DOHH2 (cell line): ENCODE measurements around the gene TNFRSF25.
"Not testable (repeated sequence)": the region's sequence is repeated elsewhere in the genome, so short reads cannot be mapped to it uniquely, and the experiment has no call there.

ENCODE experiments used
- H3F3A ChIP-seq: fragments of 200-600 bp; sonication (generic), shearing (Covaris generic); 2 replicates; pipeline ENCODE4 v1.6.0; 2016; ENCODE audit warnings: antibody characterized with exemption, mild to moderate bottlenecking; ENCODE audit not compliant: control insufficient read depth, insufficient read depth
- H3K27ac ChIP-seq: fragments of 200-600 bp; sonication (generic); 2 replicates; pipeline ENCODE4 v1.5.1; 2014; ENCODE audit warnings: low read depth, mild to moderate bottlenecking, low read length, moderate library complexity
- H3K27me3 ChIP-seq: fragments of 200-600 bp; sonication (generic); 2 replicates; pipeline ENCODE4 v1.6.1; 2014; ENCODE audit warnings: mild to moderate bottlenecking, low read length, mixed read lengths; ENCODE audit not compliant: control insufficient read depth
- H3K36me3 ChIP-seq: fragments of 200-600 bp; sonication (generic); 2 replicates; pipeline ENCODE4 v1.6.1; 2014; ENCODE audit warnings: mild to moderate bottlenecking, low read length, moderate library complexity, mixed read lengths; ENCODE audit not compliant: control insufficient read depth
- H3K4me1 ChIP-seq: fragments of 200-600 bp; sonication (generic); 2 replicates; pipeline ENCODE4 v1.6.1; 2014; ENCODE audit warnings: mild to moderate bottlenecking, low read length, mixed read lengths; ENCODE audit not compliant: control insufficient read depth
- H3K4me2 ChIP-seq: fragments of 200-600 bp; sonication (generic); 2 replicates; pipeline ENCODE4 v1.6.0; 2014; ENCODE audit warnings: mild to moderate bottlenecking, low read length, moderate library complexity
- H3K4me3 ChIP-seq: fragments of 200-600 bp; sonication (generic); 2 replicates; pipeline ENCODE4 v1.5.1; 2014; ENCODE audit warnings: mild to moderate bottlenecking, low read length, mixed read lengths
- H3K79me2 ChIP-seq: fragments of 200-600 bp; sonication (generic); 2 replicates; pipeline ENCODE4 v1.6.1; 2014; ENCODE audit warnings: mild to moderate bottlenecking, low read length, mixed read lengths; ENCODE audit not compliant: control insufficient read depth
- H3K9me2 ChIP-seq: fragments of 200-600 bp; sonication (generic); replicated peaks from 2 replicates; pipeline ENCODE4 v1.6.1; 2014; ENCODE audit warnings: mild to moderate bottlenecking, low read length, mixed read lengths; ENCODE audit not compliant: control insufficient read depth
- H3K9me3 ChIP-seq: fragments of 200-600 bp; sonication (generic); 2 replicates; pipeline ENCODE4 v1.6.1; 2014; ENCODE audit warnings: antibody characterized with exemption, low read length, mixed read lengths; ENCODE audit not compliant: control insufficient read depth, insufficient read depth
- H4K20me1 ChIP-seq: fragments of 200-600 bp; sonication (generic); 2 replicates; pipeline ENCODE4 v1.6.0; 2014; ENCODE audit warnings: low read depth, mild to moderate bottlenecking, antibody characterized with exemption, low read length, moderate library complexity; ENCODE audit not compliant: control insufficient read depth, insufficient read depth
- CTCF ChIP-seq: fragments of 200-600 bp; sonication (generic); IDR thresholded peaks from one replicate; pipeline ENCODE4 v1.5.1; 2014; ENCODE audit warnings: antibody characterized with exemption, mild to moderate bottlenecking, low read depth, low read length; ENCODE audit not compliant: poor library complexity, severe bottlenecking
- EZH2phosphoT487 ChIP-seq: fragments of 200-600 bp; sonication (generic); IDR thresholded peaks from 2 replicates; pipeline ENCODE4 v1.6.1; 2017; ENCODE audit warnings: borderline replicate concordance, mild to moderate bottlenecking, antibody characterized with exemption, low read length, moderate library complexity, mixed read lengths

TNFRSF25 gene

DNA sequence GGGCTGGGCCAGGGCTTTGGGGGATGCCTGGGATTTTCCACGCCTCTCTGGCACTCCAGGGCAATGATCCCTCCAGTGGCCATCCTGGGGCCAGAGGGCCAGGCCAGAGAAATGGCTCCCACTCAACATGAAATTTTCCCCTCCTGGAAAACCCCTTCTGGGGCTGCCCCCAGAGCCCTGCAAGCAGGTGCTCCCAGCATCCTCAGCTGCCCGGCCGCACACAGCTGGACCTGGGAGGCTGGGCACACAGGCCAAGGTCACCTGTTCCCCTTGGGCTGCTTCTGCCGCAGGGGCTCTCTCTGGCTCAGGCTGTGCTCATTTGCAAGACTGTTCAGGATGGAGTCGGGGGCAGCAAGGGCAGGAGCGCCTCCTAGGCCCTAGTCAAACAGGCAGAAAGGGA lies 37.5 kb downstream of the TNFRSF25 start:
- H3K36me3 ChIP-seq, H4K20me1 ChIP-seq, H3K9me2 ChIP-seq, H3K9me3 ChIP-seq, H3K4me2 ChIP-seq, H3K27ac ChIP-seq, H3F3A ChIP-seq, H3K79me2 ChIP-seq, H3K4me3 ChIP-seq, H3K4me1 ChIP-seq: not testable (repeated sequence)
- H3K27me3 ChIP-seq, result peaks cover 31% of the 10 kb centered on the region

DNA sequence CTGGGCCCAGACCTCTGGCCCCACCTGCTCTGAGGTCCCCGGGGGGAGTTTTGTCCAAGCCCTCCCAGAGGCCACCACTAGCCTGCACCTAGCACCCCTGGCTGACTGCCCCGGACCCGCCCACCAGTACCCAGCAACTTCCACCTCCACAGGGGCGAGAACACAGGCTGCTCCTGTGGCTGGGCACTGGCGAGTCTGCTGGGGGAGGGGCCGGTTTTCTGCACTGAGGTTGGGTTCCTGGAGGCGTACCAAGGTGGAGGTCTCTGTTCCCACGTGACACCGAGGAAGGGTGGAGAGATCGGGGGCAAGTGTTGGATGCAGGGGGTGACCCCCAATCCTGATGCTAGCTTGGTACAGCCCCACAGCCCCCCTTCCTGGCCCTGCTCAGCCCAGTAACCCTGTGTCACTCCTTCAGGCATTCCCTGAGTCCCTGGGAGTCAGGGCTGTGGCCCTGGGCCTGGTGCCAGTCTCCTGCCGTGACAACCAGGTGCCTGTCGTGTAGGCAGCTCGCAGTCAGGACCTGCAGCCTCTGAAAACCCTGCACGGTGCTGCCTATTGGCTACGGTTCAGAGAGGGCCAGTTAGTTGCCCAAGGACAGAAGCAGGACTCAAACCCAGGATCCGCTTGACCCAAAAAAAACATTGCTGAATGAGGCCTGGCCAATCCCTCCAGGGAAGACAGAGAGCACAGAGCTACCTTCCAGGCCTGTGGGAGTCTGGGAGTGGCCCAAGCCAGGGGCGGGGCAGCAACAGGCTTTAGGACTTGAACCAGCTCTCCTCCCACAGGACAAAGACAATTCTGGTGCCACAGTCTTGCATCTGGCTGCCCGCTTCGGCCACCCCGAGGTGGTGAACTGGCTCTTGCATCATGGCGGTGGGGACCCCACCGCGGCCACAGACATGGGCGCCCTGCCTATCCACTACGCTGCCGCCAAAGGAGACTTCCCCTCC lies 38.3 kb downstream of the TNFRSF25 start:
- H3K9me3 ChIP-seq, result no peaks in the 10 kb centered on the region
- H3K4me2 ChIP-seq, result no peak overlapping the region
- H3K4me3 ChIP-seq, result no peak overlapping the region
- H3K4me1 ChIP-seq, result no peaks in the 10 kb centered on the region
- H3K27ac ChIP-seq, result no peak overlapping the region
- peaks cover 38% of the 10 kb centered on the region for H3K27me3 ChIP-seq
- no peak for TF ChIP-seq EZH2phosphoT487
- TF ChIP-seq CTCF, result no peak
- no peaks in the 10 kb centered on the region for H3K36me3 ChIP-seq
- H3K9me2 ChIP-seq, result no peaks in the 10 kb centered on the region
- no peaks in the 10 kb centered on the region for H3F3A ChIP-seq
- H4K20me1 ChIP-seq, result no peaks in the 10 kb centered on the region
- no peaks in the 10 kb centered on the region for H3K79me2 ChIP-seq

DNA sequence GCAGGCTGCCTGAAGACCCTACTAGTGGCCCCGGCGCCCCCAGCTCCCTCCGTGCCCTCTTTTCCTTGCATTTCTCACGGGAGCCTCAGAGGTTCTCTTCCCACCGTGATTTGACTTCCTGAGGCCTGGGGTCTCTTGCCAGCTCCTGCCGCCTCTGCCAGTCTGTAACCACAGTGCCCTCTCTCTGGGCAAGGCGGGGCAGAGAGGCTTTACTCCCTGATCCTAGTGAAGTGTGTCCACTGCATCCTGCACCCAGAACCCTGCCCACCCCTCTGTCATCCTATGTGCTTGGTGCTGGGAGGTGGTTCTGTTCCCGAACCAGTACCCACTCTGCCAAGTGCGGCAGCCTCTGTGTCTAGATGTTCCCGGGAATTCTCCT lies 39.0 kb downstream of the TNFRSF25 start:
- Histone ChIP-seq H4K20me1 (no peaks in the 10 kb centered on the region), H3K27me3 (peaks cover 39% of the 10 kb centered on the region), H3K27ac (no peak overlapping the region), H3F3A (no peaks in the 10 kb centered on the region), H3K4me3 (no peak overlapping the region), H3K4me2 (no peak overlapping the region), H3K9me3 (no peaks in the 10 kb centered on the region), H3K9me2 (no peaks in the 10 kb centered on the region), H3K36me3 (no peaks in the 10 kb centered on the region), H3K4me1 (no peaks in the 10 kb centered on the region), H3K79me2 (no peaks in the 10 kb centered on the region)
- no peak for TF ChIP-seq EZH2phosphoT487
- no peak for TF ChIP-seq CTCF

DNA sequence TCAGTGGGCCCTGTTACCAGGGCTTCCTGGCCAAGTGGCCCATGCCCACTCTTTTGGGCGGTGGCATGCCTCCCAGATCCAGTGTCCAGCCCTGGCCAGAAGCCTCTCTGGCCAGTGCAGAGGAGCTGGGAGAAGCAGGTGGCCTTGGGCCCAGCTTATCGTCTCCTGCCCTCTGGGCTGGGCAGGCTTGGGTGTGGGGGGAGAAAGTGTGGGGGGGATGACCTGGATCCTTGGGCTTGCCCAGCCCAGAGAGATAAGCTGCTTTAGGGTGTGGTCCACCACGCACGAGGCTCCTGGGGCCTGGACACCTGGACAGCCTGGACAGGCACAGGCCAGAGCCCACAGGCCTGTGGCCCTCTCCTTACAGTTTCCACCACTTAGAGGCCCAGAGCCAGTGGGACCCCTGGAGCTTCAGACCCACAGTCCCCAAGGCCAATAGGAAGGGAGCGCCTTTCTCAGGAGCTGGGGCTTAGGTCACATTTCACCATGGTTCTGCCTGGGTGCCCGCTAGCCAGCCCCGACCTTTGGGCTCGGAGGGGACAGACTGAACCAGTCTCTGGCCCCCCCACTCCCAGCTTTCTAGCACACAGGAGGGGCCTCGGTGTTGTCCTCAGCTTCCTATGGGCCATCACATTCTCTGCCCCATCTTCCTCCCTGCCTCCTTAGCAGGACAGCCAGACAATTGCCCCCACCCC lies 39.5 kb downstream of the TNFRSF25 start:
- Histone ChIP-seq H3K4me3 (no peak overlapping the region), H4K20me1 (no peaks in the 10 kb centered on the region), H3K27me3 (peaks cover 44% of the 10 kb centered on the region), H3K4me2 (no peak overlapping the region), H3K36me3 (no peaks in the 10 kb centered on the region), H3K79me2 (no peaks in the 10 kb centered on the region), H3K27ac (no peak overlapping the region), H3K4me1 (no peaks in the 10 kb centered on the region), H3F3A (no peaks in the 10 kb centered on the region), H3K9me3 (no peaks in the 10 kb centered on the region), H3K9me2 (no peaks in the 10 kb centered on the region)
- no peak for TF ChIP-seq CTCF
- no peak for TF ChIP-seq EZH2phosphoT487
